Measurements from ENCODE around the gene COL4A6.

DNA sequence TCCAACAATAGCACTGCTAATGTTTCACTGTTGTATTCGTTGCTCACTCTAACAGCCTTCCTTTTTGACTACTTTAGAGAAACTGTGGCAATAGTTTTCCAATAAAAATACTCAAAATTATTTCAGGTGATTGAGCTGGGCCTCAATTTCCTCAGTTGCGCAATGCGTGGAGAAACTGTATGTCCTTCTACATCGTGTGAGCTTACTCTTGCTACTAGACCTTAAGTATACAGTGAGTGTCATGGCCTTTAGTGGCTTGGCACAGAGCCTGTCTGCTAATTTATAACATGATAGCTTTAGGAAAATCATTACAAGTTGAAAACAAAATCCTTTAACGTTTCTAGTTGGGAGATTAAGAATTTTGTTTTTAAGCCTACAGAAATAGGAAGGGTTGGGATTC, 114.5 kb downstream of the COL4A6 start:
- TF ChIP-seq, protein P1, sequence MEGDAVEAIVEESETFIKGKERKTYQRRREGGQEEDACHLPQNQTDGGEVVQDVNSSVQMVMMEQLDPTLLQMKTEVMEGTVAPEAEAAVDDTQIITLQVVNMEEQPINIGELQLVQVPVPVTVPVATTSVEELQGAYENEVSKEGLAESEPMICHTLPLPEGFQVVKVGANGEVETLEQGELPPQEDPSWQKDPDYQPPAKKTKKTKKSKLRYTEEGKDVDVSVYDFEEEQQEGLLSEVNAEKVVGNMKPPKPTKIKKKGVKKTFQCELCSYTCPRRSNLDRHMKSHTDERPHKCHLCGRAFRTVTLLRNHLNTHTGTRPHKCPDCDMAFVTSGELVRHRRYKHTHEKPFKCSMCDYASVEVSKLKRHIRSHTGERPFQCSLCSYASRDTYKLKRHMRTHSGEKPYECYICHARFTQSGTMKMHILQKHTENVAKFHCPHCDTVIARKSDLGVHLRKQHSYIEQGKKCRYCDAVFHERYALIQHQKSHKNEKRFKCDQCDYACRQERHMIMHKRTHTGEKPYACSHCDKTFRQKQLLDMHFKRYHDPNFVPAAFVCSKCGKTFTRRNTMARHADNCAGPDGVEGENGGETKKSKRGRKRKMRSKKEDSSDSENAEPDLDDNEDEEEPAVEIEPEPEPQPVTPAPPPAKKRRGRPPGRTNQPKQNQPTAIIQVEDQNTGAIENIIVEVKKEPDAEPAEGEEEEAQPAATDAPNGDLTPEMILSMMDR (IDR thresholded peaks at IDR 0.05; ENCODE audit: poor library complexity): no peak
- TF ChIP-seq EZH2phosphoT487 (IDR thresholded peaks at IDR 0.05; ENCODE audit: low read depth, severe bottlenecking, unreplicated experiment): no peak
- TF ChIP-seq EZH2 (IDR thresholded peaks at IDR 0.05; ENCODE audit: borderline replicate concordance): no peak

Data from hepatocyte (in vitro differentiated cells).